HG03565 (cell line): ENCODE data around the gene BUB1B.
"Not testable (repeated sequence)": the region's sequence is repeated elsewhere in the genome, so short reads cannot be mapped to it uniquely, and the experiment has no call there.

Experiments used
- ATAC-seq: cut with Tn5 transposase; IDR thresholded peaks from one replicate; pipeline ENCODE4 v1.9.1; 2021; ENCODE audit warnings: mild to moderate bottlenecking, moderate library complexity; ENCODE audit not compliant: unreplicated experiment

The BUB1B gene

DNA sequence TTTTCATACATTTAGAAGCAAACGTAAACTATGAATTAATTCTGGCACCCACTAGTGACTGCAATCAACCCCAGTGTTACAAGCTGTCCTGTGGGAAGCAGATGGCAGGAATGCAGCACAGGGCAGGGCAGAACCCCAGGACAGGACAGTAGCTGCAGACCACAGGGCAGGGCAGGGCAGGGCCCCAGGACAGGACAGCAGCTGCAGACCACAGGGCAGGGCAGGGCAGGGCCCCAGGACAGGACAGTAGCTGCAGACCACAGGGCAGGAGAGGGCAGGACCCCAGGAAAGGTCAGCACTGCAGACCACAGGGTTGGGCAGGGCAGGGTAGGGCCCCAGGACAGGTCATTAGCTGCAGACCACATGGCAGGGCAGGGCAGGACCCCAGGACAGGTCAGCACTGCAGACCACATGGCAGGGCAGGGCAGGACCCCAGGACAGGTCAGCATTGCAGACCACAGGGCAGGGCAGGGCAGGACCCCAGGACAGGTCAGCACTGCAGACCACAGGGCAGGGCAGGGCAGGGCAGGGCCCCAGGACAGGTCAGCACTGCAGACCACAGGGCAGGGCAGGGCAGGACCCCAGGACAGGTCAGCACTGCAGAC is 24.9 kb upstream of the BUB1B start:
- not testable (repeated sequence) for ATAC-seq

DNA sequence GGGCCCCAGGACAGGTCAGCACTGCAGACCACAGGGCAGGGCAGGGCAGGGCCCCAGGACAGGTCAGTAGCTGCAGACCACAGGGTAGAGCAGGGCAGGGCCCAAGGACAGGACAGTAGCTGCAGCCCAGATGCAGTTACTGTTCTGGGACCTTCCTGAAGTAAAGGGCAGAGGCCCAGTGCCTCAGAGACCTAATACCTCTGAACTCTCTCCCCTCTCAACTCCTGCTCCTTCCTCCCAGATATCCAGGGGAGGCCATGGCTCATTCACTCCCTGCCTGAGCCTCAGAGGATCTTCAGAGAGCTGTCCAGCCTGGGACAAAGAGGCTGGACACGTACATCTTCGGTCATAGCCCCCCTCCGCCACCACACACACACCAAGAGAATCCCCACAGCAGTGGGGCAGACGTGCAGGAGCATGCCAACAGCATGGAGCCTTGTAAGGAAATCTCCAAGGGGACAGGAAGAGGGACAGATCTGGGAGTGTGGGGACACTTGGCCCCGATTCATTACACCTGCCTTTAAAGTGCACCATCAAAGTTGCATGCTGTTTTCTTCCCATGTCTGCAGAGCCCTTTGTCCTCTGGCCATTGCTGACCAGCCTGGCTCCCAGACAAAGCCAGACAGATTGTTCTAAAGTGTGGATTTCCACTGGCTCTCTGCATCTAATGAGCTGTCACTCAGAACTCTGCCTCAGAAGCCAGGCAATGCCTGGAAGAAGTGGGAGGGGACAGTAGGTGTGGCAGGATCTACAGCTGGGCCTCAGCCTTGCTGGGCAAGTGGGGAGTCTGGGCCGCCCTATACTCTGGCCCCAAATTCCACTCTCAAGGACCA is 24.2 kb upstream of the BUB1B start:
- ATAC-seq: no peak

DNA sequence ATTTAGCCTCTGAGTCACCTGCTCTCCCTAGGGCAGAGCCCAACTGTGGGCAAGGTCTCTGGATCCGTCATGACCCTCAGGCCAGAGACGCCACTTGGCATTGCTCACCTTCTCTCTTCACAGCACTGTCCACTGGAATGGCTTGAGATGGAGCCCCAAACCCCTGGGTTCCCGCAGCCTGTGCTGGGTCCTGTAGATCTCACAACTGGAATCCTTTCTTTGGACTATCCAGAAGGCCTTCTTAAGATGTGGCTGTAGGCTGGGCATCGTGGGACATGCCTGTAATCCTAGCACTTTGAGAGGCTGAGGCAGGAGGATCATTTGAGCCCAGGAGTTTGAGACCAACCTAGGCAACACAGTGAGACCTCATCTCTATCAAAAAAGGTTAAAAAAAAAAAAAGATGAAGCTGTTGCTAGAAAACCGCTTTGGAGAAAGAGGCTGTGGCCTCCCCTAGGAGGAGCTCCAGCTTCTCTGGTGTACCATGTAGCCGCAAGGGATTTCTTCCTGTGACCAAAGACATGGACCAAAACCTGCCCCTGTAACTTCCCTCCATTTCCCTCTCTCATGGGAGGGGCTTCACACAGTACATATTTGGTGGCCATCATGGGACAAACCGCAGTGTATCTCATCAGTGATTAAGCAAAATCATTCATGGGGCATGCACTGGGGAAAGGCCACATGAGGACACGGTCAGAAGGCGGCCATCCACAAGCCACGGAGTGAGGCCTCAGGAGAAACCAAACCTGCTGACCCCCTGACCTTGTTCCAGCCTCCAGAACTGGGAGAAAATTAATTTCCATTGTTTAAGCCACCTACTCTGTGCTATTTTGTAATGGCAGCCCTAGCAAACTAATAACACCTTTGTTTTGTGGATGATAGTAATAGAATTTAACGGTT is 23.3 kb upstream of the BUB1B start:
- no peak for ATAC-seq

DNA sequence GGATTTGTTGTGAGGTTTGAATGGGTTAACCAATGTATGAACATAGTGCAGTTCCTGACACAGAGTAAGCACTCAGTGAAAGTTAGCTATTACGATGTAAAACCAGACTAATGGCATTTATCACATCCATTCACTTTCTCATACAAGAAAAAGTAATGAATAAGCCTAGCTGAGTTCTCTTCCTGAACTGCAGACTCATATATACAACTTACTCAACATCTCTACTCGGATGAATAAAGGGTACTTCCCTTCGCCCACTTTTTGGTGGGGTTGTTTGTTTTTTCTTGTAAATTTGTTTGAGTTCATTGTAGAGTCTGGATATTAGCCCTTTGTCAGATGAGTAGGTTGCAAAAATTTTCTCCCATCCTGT is 22.7 kb upstream of the BUB1B start:
- not testable (repeated sequence) for ATAC-seq

DNA sequence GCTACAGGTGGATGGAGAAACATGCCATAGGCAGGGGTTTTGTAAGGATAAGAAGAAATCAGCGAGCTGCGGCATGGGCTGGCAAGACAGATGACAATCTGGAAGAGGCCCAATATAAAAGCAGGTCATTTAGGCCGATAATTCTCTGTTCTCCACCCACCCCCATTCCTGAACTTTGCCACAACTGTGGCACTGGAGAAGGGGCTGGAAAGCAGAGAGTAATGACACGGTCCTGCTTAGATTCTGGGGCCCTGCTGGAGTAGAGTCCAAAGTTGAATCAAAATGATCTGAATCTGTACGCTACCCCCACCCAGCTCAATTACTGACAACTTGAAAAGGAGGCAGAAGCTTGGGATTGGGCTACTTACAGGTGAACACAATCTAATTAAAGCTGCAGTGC is 18.4 kb upstream of the BUB1B start:
- no peak for ATAC-seq

DNA sequence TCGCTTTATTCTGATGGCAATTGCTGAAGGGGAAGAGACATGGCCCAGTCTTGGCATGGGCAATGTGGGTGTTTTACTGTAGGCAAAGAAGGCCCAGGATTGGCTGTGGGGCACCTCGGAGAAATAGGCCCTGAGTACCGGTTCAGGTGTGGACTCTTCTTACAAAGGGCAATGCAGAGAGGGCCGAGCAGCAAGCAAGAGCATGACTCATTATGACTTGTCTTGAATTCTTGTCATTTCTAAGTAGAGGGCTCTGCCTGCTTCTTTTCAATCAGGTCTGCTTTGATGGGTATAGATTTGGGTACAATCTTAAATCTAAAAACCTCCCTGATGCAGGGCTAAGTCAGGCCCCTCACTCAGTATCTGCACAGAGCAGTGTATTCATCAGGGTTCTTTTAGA is 14.8 kb upstream of the BUB1B start:
- ATAC-seq: no peak

DNA sequence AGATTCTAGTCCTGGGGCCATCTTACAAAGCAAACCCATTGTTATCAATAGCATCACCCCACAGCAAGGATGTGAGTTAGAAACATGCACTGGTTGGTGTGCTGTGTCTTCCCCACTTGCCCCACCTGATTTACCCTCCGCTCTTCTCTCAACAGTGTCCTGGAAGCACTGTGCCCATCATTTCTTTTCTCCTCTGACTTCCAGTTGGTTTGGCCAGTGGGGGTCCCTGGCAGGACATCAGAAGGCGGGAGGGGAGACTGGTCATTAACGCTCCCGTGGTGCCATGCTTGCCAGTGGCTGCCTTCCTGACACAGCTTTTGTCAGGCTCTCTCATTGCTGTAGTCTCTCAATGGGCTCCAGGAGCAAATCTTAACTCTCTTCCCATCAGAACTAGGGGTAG is 11.5 kb upstream of the BUB1B start:
- ATAC-seq: no peak

DNA sequence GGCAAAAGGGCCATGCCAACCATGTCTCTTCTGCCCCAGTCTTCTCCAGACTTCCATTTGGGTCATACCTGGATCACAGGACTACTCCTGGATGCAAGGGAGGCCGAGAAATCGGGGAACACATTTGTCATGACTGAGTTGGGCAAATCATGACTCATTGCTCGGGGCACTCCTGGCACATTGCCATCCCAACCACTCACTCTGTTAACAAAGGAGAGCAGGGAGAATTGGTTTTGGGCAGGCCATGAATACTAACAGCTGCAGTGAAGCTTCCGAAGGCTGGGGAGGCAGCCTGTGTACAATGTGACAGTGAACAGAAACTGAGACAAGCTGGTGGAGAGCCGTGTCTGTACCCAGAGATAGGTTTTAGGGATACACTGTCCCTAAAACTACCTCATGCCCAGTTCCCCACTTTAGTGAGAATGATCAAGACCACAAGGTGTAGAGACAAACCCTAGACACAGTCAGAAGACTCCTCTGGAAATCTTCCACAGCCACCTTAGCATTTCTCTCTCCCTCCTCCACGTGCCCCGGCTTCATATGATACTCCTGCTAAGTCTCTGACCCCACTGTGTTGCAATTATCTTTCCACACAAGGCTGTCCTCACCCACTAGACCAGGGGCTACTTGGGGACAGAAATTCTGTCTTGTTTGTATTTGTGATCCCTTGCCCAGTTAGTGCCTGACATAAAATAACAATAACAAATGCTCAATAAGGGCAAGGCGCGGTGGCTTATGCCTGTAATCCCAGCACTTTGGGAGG is 10.5 kb upstream of the BUB1B start:
- ATAC-seq: no peak

DNA sequence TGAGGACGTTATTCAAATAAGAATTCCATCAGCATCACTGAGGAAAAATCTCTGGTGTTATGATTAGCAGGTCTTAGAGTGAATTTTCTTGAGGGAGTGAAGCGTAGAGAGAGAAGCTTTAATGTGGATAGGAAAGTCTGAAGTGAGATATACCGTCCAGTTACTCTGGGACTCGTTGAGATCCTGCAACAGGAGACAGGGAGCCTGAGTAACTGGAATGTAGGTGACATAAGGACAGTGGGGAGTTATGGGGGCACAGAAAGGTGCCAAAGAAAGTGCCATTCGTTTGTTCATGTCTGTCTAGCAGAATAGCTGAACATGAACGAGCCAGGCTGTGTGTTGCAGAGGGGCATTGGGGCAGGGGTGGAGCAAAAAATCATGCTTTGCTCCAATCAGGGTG is 9.4 kb upstream of the BUB1B start:
- no peak for ATAC-seq

DNA sequence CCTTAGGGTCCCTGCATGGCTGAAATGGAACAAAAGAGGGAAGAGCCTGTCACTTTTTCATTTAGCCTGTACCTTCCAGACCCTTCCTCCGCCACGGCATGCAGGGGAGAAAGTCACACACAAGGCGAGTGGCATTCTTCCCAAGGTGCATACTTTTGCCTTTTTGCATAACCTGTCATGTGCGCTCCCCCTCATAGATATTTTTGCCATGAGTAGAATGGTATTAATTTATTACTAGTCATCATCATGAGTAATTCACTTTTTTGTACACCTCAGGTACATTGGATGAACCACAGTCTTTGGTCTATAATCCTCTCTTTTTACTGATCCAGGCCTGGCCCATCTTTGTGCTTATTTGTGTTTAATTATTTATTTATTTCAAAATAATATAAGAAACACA is 8.9 kb upstream of the BUB1B start:
- no peak for ATAC-seq

DNA sequence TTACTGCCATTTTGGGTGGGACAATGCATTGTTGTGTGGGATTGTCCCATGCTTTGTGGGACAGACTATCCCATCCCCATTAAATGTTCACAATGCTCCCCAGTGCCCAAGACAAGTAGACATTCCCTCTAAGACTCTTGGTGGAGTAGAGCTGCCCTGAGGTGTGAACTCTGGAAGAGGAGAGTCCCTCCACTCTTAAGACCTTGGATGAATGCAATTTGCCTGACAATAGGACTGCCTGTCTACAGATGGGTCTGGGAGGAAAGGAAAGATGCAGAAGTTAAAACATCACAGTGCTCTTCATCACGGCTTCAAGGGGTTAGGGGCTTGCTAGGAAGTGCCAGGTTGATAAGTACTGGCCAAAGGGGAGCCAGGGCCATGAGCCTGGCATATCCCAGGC is 6.0 kb upstream of the BUB1B start:
- ATAC-seq: not testable (repeated sequence)

DNA sequence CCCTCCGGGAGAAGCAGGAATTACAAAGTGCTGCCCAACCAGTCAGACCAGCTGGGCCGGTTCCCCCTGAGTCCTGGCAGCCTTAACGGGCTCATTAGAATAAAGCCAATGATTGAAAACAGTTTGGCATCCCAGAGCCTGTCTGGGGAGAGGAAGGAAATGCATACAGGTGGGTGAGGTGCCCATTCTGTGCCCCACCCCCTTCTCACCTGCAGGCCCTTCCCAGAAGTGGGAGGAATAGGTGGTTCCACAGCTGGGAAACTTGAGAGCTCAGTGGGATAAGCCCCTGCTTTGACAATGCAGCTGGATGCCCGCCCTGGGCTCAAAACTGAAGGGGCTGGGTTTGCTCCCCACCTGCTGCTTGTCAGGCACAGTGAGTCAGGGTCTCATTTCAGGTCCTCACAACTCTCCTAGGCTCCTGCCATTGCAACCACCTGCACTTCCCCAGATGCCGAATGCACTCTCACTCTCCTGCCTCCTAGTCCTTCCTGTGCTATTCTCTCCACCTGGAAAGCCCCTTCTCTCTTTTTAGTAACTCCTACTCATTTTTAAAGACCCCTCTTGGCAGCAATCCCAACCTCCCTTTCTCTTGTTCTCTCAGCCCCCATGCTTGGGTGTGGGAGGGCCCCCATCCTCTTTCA is 5.5 kb upstream of the BUB1B start:
- ATAC-seq: no peak

DNA sequence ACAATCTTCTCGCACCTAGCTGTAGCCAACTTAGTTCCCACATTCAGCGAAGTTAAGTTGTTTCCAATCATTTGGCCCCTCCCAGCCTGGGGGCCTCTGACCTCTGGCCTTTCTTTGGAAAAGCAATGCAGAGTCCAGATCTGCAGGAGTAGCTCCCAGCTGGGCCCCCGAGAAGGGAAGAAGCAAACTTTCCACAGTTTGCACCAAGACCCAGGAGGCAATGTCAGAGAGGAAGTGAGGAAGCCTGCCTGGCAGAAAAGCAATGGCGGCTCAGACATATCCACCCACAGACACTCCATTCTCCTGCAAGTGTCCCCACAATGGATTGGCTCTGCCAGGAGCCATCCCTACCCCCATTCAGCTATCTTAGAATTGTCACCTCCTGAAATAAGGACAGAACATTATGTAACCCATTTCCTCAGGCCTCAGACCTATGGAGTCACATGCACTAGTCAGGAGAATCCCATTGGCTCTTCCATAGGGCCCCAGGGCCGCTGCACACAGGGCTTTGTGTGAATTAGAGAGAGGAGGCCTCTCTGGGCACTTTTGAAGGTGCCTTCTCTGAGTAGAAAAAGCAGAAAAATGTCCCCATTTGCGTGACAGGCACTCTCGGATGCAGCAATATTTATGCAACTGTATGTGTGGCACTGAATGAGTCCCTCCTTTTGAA is 3.0 kb upstream of the BUB1B start:
- no peak for ATAC-seq

DNA sequence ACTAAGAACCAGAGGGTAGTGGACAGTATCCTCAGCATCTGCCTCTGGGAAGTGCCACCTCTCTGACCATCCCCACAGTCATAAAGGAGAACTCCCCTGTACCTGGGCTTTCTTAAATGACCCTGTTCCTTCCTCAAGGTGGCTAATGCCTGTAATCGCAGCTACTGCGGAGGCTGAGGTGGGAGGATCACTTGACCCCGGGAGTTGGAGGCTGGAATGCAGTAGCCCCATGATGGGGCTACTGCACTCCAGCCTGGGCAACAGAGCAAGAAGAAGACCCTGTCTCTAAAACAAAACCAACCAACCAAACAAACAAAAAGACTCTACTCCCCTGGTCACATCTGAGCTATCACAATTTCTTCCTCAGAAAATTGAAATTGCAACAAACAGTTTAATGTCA is 848 bp upstream of the BUB1B start:
- ATAC-seq: no peak

DNA sequence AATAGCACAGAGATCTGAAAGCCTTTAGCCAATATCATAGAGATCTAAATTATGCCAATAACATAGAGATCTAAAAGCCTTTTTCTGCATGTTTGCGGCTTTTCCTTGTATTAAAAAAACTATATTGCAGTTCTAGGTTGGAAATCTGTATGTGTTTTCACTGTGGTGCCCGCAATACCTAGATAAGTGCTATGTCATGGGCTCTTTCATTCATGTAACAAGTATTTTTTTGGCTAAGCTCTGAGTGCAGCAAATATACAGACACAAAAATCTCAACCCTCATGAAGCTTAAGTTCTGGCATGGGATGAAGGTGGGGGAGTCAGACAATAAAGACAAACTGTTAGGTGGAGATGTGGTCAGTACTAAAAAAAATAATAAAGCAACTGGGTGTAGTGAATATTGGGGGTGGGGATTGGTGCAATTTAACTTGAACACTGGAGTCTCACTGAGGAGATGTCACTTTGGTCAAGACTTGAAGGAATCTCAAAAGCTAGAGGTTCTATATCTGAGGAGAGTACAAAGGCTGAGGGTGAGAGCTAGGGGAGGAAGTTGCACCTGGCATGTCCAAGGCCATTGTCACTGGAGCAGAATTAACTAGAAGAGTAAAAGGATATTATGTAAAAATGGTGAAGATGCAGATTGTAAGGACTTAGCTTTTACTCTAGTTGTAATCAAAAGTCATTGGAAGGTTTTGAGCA is 973 bp downstream of the BUB1B start:
- no peak for ATAC-seq

DNA sequence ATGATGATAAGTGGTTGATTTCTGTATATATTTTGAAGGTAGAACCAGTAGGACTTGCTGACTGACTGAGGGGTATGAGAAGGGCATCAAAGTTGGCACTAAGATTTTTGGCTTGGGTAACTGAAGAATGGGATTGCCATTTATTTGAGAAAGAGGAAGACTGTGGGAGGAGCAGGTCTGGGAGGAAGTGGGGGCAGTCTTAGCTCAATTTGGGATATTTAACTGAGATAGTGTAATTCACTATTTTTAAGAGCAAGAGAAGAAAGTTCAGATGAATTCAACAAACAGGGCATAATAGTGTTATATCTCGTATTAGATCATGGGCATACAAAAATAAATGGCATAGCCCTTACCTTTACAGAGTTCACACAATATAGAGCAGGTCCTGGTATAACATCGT is 1.7 kb downstream of the BUB1B start:
- ATAC-seq: no peak

DNA sequence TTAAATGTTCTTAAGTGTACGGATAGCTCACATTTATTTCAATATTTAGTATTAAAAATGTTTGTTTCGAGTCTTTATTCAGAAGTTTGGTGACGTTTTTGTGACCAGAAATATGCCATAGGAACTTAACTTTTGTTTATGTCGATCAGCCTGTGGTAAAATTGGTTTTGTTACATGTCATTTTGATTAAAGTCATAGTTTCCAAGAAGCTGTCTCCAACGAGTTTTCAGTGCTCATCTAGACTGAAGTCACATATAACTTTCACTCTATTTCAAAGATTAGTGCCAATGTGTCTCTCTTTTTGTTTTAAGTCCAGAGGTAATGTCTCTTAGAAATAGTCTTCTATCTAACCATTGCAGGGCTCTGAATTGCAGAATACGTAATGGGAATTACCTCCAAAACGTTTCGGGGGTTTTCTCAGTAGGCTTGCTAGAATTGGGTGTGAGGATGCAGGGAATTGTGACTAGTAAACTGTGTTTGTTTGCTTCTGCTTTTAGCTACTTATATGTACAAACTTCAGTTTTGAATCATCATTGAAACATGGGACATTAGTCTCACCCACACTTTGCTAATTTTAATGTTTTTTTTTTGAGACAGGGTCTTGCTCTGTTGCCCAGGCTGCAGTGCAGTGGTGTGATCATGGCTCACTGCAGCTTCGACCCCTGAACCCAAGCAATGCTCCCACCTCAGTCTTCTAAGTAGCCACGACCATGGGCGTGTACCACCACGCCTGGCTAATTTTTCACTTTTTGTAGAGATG is 3.0 kb downstream of the BUB1B start:
- no peak for ATAC-seq

DNA sequence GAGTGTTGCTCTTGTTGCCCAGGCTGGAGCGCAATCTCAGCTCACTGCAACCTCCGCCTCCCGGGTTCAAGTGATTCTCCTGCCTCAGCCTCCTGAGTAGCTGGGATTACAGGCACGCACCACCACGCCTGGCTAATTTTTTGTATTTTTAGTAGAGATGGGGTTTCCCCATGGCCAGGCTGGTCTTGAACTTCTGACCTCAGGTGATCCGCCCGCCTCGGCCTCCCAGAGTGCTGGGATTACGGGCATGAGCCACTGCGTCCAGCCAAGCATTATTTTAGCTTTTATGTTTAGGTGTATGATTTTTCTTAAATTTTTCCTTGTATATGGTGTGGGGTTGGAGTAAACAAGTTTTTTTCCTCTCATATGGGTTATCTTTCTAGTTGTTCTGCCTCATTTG is 6.5 kb downstream of the BUB1B start:
- not testable (repeated sequence) for ATAC-seq

DNA sequence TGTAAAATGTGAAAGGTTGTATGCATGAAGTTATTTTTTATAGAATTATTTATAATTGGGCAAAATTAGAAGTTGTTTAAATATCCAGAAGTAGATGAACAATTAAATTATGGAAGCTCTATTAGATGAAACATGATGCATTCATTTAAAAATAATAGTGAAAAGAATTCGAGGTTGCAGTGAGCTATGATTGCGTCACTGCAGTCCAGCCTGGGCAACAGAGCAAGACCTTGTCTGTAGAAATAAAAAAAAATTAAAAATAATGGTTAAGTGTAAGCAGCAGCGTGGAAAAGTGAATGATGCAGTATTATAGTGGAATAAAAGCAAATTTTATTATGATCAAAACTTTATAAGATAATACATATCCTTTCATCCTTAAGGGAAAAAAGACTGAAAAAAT is 14.3 kb downstream of the BUB1B start:
- ATAC-seq: no peak
